GM18505 (cell line): ENCODE measurements around the gene EYA2.

Experiments
- ATAC-seq: cut with Tn5 transposase; IDR thresholded peaks from one replicate; pipeline ENCODE4 v1.9.1; 2021; ENCODE audit not compliant: unreplicated experiment
- POLR2A ChIP-seq: IDR thresholded peaks from 4 replicates; pipeline ENCODE4 v1.6.1; 2011; ENCODE audit warnings: borderline replicate concordance; ENCODE audit not compliant: insufficient read depth, insufficient read length; ENCODE audit errors: extremely low read depth

The EYA2 gene

DNA sequence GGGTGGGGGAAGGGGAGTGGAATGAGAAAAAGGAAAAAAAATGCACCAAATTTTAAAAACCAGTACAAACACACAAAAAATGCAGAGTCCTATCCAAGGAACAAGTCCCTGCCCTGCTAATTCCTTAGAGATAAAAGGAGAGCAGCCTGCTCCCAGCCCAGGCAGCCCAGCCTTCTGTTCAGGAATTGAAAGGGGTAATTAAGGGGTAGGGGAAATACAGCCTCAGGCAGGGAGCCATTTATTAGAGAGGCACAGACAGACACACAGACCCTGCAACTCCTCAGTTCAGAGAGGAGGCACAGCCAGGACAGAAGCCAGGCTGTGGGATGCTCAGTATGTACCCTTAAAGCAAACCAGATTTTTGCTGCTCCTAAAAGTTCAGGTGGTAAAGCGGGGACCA is 137.2 kb downstream of the EYA2 start:
- no peak for TF ChIP-seq POLR2A
- no peak for ATAC-seq

- no peak for TF ChIP-seq POLR2A
- ATAC-seq: no peak
These were observed 138.4 kb downstream of the EYA2 start for GRCh38 chr20:47032933-47033578.

- no peak for TF ChIP-seq POLR2A
- no peak for ATAC-seq
These were observed 139.0 kb downstream of the EYA2 start for GRCh38 chr20:47033665-47034064.

- no peak for ATAC-seq
- no peak for TF ChIP-seq POLR2A
These were observed 140.5 kb downstream of the EYA2 start for GRCh38 chr20:47035026-47035590.

DNA sequence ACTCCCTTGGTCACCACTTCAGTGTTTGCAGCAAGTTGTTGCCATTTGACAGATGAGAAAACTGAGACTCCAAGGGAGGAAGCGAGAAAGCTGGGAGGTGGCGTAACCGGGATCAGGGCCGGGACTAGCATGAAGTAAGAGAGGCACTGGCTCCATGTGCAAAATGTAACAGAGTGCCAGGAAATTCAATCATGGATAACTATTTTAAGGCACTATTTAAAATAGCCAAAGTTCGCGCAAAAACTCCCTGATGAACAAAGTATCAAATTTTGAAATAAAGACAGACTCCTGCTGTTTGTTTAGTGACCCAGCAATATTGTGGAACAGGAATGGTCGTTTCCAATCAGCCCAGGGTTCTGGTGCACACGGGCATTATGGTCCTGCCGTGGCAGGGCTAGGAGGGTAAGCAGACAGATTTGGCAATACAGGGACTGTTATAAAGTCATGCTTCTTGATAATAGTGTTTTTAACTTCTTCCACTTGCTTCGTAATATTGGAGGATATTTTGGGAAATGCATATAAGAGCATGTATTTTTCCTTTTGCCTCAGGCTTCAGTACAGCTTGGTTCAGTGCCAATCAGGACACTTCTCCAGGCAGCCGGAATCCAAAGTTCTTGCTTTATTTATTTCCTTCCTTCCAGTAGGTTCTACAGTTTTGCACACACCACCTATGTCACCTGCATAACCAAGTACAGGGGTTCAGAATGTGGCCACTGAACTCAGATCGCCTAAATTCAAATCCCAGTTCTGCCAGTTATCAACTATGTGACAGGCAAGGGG is 141.6 kb downstream of the EYA2 start:
- ATAC-seq: no peak
- TF ChIP-seq POLR2A: no peak

- no peak for TF ChIP-seq POLR2A
- ATAC-seq: no peak
These were observed 144.2 kb downstream of the EYA2 start for GRCh38 chr20:47038566-47039560.

DNA sequence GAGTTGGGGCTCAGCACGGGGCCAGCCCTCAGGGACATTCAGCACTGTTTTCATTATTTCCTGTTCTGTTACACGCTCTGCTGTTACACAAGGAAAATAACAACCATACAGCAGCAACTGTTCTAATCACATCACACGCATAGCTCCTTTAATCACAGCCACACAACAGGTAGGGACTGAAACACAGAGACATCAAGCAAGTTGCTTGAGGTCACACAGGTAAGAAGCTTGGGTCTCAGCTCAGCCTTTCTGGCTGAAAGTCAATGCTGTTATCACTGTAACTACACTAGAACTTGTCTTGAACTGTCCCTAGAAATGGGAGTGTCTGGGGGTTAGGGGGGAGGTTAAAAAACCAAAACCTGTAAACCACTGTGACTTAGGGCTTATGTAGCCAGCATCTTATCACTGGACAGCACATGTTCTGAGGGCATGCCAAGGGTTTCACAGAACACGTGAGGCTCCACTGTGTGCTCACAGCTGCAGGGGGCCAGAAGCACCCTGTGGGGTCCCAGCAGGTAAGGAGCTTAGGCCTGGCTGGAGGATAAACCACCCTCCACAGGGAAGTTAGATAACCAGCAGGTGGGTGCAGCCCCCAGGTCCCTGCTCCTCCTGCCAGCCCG is 146.0 kb downstream of the EYA2 start:
- TF ChIP-seq POLR2A: no peak
- ATAC-seq: no peak

- TF ChIP-seq POLR2A: no peak
These were observed 146.8 kb downstream of the EYA2 start for GRCh38 chr20:47041396-47041899.

GRCh38 chr20:47042464-47042863 is 147.8 kb downstream of the EYA2 start:
- ATAC-seq: no peak
- TF ChIP-seq POLR2A: no peak

More at GRCh38 chr20:47041396-47041899, 146.8 kb downstream of the EYA2 start:
- no peak for ATAC-seq

- no peak for TF ChIP-seq POLR2A
- no peak for ATAC-seq
These were observed 148.4 kb downstream of the EYA2 start for GRCh38 chr20:47043086-47043485.

DNA sequence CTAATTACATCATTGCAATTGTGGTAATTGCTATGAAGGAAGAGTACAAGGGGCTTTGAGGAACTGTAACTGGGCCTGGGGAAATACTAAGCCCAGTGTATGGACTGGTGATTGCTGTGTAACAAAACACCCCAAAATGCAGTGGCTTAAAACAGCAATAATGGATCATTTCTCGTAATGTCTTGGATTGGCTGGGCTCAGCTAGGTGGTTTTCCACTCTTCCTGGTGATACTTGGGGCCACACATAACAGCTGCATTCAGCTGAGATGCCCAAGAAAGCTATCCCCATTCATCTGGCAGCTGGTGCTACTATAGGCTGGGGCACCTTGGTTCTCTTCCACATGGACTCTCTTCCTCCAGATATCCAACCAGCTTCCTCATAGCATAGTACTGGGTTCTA is 150.3 kb downstream of the EYA2 start:
- no peak for ATAC-seq
- no peak for TF ChIP-seq POLR2A

DNA sequence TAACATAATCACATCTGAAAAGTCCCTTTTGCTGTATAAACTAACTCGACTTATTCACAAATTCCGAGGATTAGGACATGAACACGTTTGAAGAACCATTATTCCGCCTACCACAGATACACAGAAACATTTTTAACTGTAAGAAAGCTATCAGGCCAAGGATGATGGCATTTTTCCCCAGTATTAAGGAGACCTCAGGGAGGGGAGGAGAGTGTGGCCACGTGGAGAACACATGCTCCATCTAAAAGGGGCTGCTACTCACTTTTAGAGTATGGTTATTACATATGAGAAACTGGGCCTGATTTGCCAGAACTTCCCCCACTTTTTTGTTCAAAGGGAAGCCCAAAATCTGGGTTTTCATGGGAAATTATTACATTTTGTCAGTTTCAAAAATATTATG is 153.4 kb downstream of the EYA2 start:
- no peak for TF ChIP-seq POLR2A
- no peak for ATAC-seq
